VCaP (cell line): Measurements from ENCODE around the gene SESN2.

Source experiments
- H3K27ac ChIP-seq: fragments of 450-650 bp; 2 replicates; pipeline ENCODE4 v1.5.1; 2017
- CTCF ChIP-seq: fragments of 450-650 bp; conservative IDR thresholded peaks from 2 replicates; pipeline ENCODE4 v1.5.1; 2017; ENCODE audit warnings: mild to moderate bottlenecking, moderate library complexity

SESN2 gene

DNA sequence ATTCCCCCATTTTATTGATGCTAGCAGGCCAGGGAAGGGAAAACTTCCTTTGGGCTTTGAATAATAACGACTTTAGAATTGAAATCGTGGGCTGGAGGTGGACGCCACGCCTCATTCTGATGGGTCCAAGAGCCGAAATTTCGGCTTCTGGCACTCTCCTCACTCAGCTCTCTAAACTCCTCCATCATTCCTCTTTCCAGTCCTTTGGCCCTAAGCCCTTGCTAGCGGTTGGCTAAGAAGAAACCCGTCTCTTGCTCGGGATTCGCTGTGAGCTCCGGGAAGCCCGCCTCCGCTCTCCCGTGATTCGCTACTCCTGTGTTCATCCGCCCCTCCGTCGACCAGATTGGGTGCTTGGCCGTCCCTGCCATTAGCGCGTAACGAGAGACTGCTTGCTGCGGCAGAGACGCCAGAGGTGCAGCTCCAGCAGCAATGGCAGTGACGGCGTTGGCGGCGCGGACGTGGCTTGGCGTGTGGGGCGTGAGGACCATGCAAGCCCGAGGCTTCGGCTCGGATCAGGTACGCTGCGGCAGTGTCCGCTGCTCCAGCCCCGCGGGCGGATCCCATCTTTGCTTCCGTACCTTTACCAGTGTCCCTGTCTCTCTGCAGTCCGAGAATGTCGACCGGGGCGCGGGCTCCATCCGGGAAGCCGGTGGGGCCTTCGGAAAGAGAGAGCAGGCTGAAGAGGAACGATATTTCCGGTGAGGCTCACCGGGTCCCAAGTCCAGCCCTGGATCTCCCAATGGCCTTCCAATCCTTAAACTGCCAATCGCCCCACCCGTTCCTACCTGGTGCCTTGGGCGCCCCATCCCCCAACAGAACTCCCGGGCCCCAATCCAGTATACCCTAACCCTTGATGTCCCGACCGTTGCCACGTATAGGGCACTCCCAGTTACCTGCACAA lies 23.3 kb upstream of the SESN2 start, which contains the start of gene ATP5IF1:
Gene ATP5IF1, plus strand, starts transcription at position 370 of the 901 bp plus-strand sequence. Its CDS starts 60 bp downstream, at position 430.
- H3K27ac ChIP-seq = peak within 1 kb of the TSS; percentile 88
- no peak for TF ChIP-seq CTCF

- no peak for TF ChIP-seq CTCF
- H3K27ac ChIP-seq = peak overlapping the region; percentile 88
Measured at GRCh38 chr1:28236656-28237322, 22.5 kb upstream of the SESN2 start.

DNA sequence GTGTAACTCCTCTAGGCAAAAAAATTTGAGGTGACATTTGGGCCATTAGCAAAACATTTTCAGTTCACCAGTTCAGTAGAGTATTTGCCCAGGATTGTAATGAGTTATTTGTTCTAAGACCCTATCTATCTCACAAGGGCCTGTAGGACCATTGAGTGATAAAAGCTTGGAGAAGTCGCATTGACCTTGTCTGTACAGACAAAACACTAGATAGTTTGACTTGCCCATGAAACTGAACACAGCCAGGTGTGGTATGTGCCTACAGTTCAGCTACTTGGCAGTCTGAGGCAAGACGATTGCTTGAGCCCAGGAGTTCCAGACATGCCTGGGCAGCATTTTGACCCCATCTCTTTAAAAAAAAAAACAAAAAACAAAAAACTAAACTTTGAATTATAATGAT lies 20.3 kb upstream of the SESN2 start:
- no peak overlapping the region for H3K27ac ChIP-seq
- no peak for TF ChIP-seq CTCF

DNA sequence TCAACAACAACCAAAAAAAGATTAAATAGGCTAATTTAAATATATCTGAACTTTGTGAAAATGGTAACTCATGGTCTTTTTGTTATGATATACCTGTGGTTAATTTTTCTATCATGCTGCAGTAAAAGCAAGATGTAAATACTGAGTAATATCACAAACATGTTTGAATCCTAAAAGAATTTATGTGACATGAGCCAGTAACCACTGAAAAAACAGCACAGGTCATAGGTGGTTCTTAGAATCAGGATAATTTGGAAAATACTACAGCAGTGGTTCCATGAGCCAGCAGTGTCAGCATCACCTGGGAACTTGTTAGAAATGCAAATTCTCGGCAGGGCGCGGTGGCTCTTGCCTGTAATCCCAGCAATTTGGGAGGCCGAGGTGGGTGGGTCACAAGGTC lies 19.3 kb upstream of the SESN2 start:
- TF ChIP-seq CTCF = no peak
- no peak overlapping the region for H3K27ac ChIP-seq

- no peak for TF ChIP-seq CTCF
- no peak overlapping the region for H3K27ac ChIP-seq
Measured at GRCh38 chr1:28241638-28242241, 17.6 kb upstream of the SESN2 start.

DNA sequence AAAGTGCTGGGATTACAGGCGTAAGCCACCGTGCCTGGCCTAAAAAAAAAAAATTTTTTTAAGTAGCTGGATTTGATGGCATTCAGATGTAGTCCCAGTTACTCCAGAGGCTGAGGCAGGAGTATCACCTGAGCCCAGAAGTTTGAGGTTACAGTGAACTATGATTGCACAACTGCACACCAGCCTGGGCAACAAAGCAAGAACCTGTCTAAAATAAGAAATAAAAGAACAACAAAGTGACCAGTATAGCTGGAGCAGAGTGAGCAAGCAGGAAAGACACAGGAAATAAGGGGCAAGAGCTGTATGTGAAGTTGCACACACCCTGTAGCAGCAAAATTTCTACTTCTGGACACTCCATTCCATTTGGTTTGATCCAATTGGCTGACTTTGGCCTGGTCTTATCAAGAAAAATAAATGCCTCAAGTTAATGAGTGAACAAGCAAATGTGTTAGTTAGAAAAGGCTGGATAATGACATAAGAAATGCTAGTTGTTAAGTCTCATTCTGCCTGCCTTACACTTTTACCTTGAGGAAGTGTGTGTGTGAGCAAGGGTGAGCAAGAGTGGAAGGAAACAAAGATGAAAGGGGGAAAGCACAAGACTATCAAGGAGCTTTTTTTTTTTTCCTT lies 15.5 kb upstream of the SESN2 start:
- H3K27ac ChIP-seq = no peak overlapping the region
- no peak for TF ChIP-seq CTCF
